HEK293T (cell line): ENCODE data around the gene RABAC1.
"Not testable (repeated sequence)": the region's sequence is repeated elsewhere in the genome, so short reads cannot be mapped to it uniquely, and the experiment has no call there.

Experiments
- CTCF ChIA-PET: fragments of 350-600 bp; formaldehyde crosslinking; extraction: SDS; loops from one replicate; lab custom pipeline; 2021; ENCODE audit warnings: antibody characterized with exemption, inconsistent platforms; lab: Yijun Ruan, JAX
- POLR2A ChIA-PET: fragments of 350-600 bp; formaldehyde crosslinking; extraction: SDS; loops from one replicate; lab custom pipeline; 2020; ENCODE audit warnings: antibody characterized with exemption, inconsistent platforms; lab: Yijun Ruan, JAX
- DNase-seq: peaks from one replicate; pipeline ENCODE4 v3.0.0; 2012; ENCODE audit warnings: mixed read lengths; ENCODE audit errors: extremely low spot score
- ARNT ChIP-seq: fragments of 450-650 bp; IDR thresholded peaks from 2 replicates; pipeline ENCODE4 v1.6.1; 2017; ENCODE audit warnings: mild to moderate bottlenecking
- BHLHE40 ChIP-seq: fragments of 450-650 bp; IDR thresholded peaks from 2 replicates; pipeline ENCODE4 v1.6.1; 2016; ENCODE audit warnings: mild to moderate bottlenecking, moderate library complexity, borderline replicate concordance
- CTBP1 ChIP-seq: fragments of 450-650 bp; IDR thresholded peaks from 2 replicates; pipeline ENCODE4 v1.6.1; 2016; ENCODE audit warnings: borderline replicate concordance
- ELF4 ChIP-seq: fragments of 450-650 bp; IDR thresholded peaks from 2 replicates; pipeline ENCODE4 v1.6.1; 2017; ENCODE audit warnings: antibody characterized with exemption
- FOXA1 ChIP-seq: fragments of 450-650 bp; IDR thresholded peaks from 2 replicates; pipeline ENCODE4 v1.6.1; 2016; ENCODE audit warnings: mild to moderate bottlenecking
- FOXK2 ChIP-seq: fragments of 450-650 bp; IDR thresholded peaks from 2 replicates; pipeline ENCODE4 v1.6.1; 2016; ENCODE audit warnings: mild to moderate bottlenecking
- FOXM1 ChIP-seq: fragments of 450-650 bp; IDR thresholded peaks from 2 replicates; pipeline ENCODE4 v1.6.1; 2017; ENCODE audit warnings: mild to moderate bottlenecking, borderline replicate concordance
- HDGF ChIP-seq: fragments of 450-650 bp; IDR thresholded peaks from 2 replicates; pipeline ENCODE4 v1.6.1; 2017; ENCODE audit warnings: antibody characterized with exemption, borderline replicate concordance
- L3MBTL2 ChIP-seq: fragments of 450-650 bp; conservative IDR thresholded peaks from 2 replicates; pipeline ENCODE4 v1.6.1; 2016; ENCODE audit warnings: mild to moderate bottlenecking
- LEF1 ChIP-seq: fragments of 450-650 bp; IDR thresholded peaks from 2 replicates; pipeline ENCODE4 v1.6.1; 2017; ENCODE audit warnings: mild to moderate bottlenecking, borderline replicate concordance
- NFRKB ChIP-seq: fragments of 450-650 bp; IDR thresholded peaks from 2 replicates; pipeline ENCODE4 v1.6.1; 2016; ENCODE audit warnings: mild to moderate bottlenecking, moderate library complexity
- PKNOX1 ChIP-seq: fragments of 450-650 bp; IDR thresholded peaks from 2 replicates; pipeline ENCODE4 v1.6.1; 2016
- SP1 ChIP-seq: fragments of 450-650 bp; IDR thresholded peaks from 2 replicates; pipeline ENCODE4 v1.6.1; 2017
- SUZ12 ChIP-seq: fragments of 450-650 bp; IDR thresholded peaks from 2 replicates; pipeline ENCODE4 v1.6.1; 2016; ENCODE audit warnings: mild to moderate bottlenecking
- TARDBP ChIP-seq: fragments of 450-650 bp; IDR thresholded peaks from 2 replicates; pipeline ENCODE4 v1.6.1; 2016
- ZNF384 ChIP-seq: fragments of 450-650 bp; IDR thresholded peaks from 2 replicates; pipeline ENCODE4 v1.6.1; 2016

Gene RABAC1

GRCh38 chr19:41994994-41995958 lies 36.2 kb upstream of the RABAC1 start:
- ChIA-PET CTCF (interaction anchor here (1.5 kb wide), 1 partner anchor 33 kb away, joined by 5 read pairs; no protein-coding TSS in a partner anchor), POLR2A (no interaction called here)

GRCh38 chr19:41994521-41994971 lies 35.4 kb upstream of the RABAC1 start:
- POLR2A ChIA-PET: no interaction called here
- DNase-seq: no peak
- CTCF ChIA-PET: no interaction called here

More at GRCh38 chr19:41994994-41995958, 36.2 kb upstream of the RABAC1 start:
- TF ChIP-seq BHLHE40 (no peak), ZNF384 (no peak), ELF4 (no peak), LEF1 (no peak), FOXA1 (no peak), PKNOX1 (no peak), FOXM1 (no peak), NFRKB (no peak), ARNT (no peak), TARDBP (no peak), CTBP1 (no peak), FOXK2 (no peak)
- DNase-seq: no peak

GRCh38 chr19:41993612-41994483 lies 34.7 kb upstream of the RABAC1 start, which contains the start of gene ATP1A3:
TSS of gene ATP1A3 (minus strand) at chr19:41994230. CDS start at chr19:41994076, 154 bp downstream.
- peak; percentile 86 for DNase-seq
- ChIA-PET CTCF (no interaction called here), POLR2A (no interaction called here)
- no peak for TF ChIP-seq SUZ12
- peak; percentile 95 for TF ChIP-seq PKNOX1
- no peak for TF ChIP-seq ZNF384
- TF ChIP-seq L3MBTL2: peak; percentile 52; the same call in 1 of the 2 replicates
- no peak for TF ChIP-seq ARNT

More at GRCh38 chr19:41994521-41994971, 35.4 kb upstream of the RABAC1 start:
- TF ChIP-seq FOXM1 (no peak), FOXK2 (no peak), TARDBP (no peak), CTBP1 (no peak), BHLHE40 (no peak), HDGF (no peak), ARNT (no peak), SP1 (no peak), ELF4 (no peak), SUZ12 (no peak), ZNF384 (no peak), LEF1 (no peak), L3MBTL2 (no peak), PKNOX1 (no peak), NFRKB (no peak)

- POLR2A ChIA-PET, DNase-seq: not testable (repeated sequence)
- CTCF ChIA-PET: interaction anchor here (0.6 kb wide), 1 partner anchor 39 kb away, joined by 3 read pairs; no protein-coding TSS in a partner anchor
These were observed 32.9 kb upstream of the RABAC1 start for GRCh38 chr19:41991925-41992569.

- CTCF ChIA-PET: no interaction called here
- no peak for DNase-seq
- TF ChIP-seq PKNOX1: no peak
- no peak for TF ChIP-seq FOXM1
- TF ChIP-seq HDGF: no peak
- POLR2A ChIA-PET: interaction anchor here (0.7 kb wide), 1 partner anchor 38 kb away, joined by 3 read pairs; no protein-coding TSS in a partner anchor
These were observed 31.9 kb upstream of the RABAC1 start for GRCh38 chr19:41991025-41991424.
